Prostate gland (tissue), 2 donors: ENCODE measurements around the gene RALGPS2.

Source experiments
- CTCF ChIP-seq, 4 experiments: fragments of 200-600 bp in 2 of 4; fragments of 450-650 bp in 2 of 4; sonication (generic) in 2 of 4; IDR thresholded peaks; 1 replicate in 3 of 4; 2 replicates in 1 of 4; pipeline ENCODE4 v1.5.1; 2016 to 2019; ENCODE audit warnings: antibody characterized with exemption in 4 of 4, mild to moderate bottlenecking in 2 of 4, moderate library complexity in 2 of 4
- POLR2A ChIP-seq: fragments of 450-650 bp; IDR thresholded peaks from one replicate; pipeline ENCODE4 v1.6.1; 2016; ENCODE audit warnings: antibody characterized with exemption, mild to moderate bottlenecking
- POLR2AphosphoS5 ChIP-seq: sonication (generic); formaldehyde crosslinking; IDR thresholded peaks from one replicate; pipeline ENCODE4 v1.6.1; 2017; ENCODE audit warnings: antibody characterized with exemption

- TF ChIP-seq CTCF (IDR thresholded peaks at IDR 0.05) (no peak), POLR2A (no peak), POLR2AphosphoS5 (no peak)
Measured at GRCh38 chr1:178958491-178958890, 233.4 kb downstream of the RALGPS2 start.
